NCI-H2227 (cell line): ENCODE data around the gene CFAP107.

Experiments
- DNase-seq: peaks from one replicate; lab custom pipeline; 2025; ENCODE audit not compliant: unreplicated experiment; lab: John Stamatoyannopoulos, UW

CFAP107 gene

GRCh38 chr1:12739613-12740012 lies 6.4 kb upstream of the CFAP107 start:
- DNase-seq: no peak

GRCh38 chr1:12741946-12742345 lies 4.1 kb upstream of the CFAP107 start:
- no peak for DNase-seq

- DNase-seq: no peak
Observed at GRCh38 chr1:12745126-12745991, 641 bp upstream of the CFAP107 start.

- DNase-seq: no peak
Observed at GRCh38 chr1:12748778-12749355, 2.9 kb downstream of the CFAP107 start.

- no peak for DNase-seq
Observed at GRCh38 chr1:12754738-12755137, 8.7 kb downstream of the CFAP107 start.

- DNase-seq: no peak
Observed at GRCh38 chr1:12756273-12756672, 10.3 kb downstream of the CFAP107 start.

GRCh38 chr1:12756768-12757413 lies 10.9 kb downstream of the CFAP107 start:
- no peak for DNase-seq

GRCh38 chr1:12757836-12758235 lies 11.8 kb downstream of the CFAP107 start:
- no peak for DNase-seq

GRCh38 chr1:12760256-12760795 lies 14.3 kb downstream of the CFAP107 start:
- no peak for DNase-seq

GRCh38 chr1:12761781-12762180 lies 15.8 kb downstream of the CFAP107 start:
- DNase-seq: no peak

- DNase-seq: no peak
Observed at GRCh38 chr1:12762766-12763165, 16.8 kb downstream of the CFAP107 start.

- no peak for DNase-seq
Observed at GRCh38 chr1:12763479-12763878, 17.5 kb downstream of the CFAP107 start.

- no peak for DNase-seq
Observed at GRCh38 chr1:12764016-12764415, 18.0 kb downstream of the CFAP107 start.

GRCh38 chr1:12769031-12769430 lies 23.0 kb downstream of the CFAP107 start:
- no peak for DNase-seq

- no peak for DNase-seq
Observed at GRCh38 chr1:12769976-12770505, 24.0 kb downstream of the CFAP107 start.

- no peak for DNase-seq
Observed at GRCh38 chr1:12770620-12771019, 24.6 kb downstream of the CFAP107 start.

GRCh38 chr1:12771186-12771585 lies 25.2 kb downstream of the CFAP107 start:
- no peak for DNase-seq

- DNase-seq: no peak
Observed at GRCh38 chr1:12772520-12772919, 26.5 kb downstream of the CFAP107 start.

GRCh38 chr1:12773438-12773837 lies 27.4 kb downstream of the CFAP107 start, which contains the start of gene PRAMEF12:
Gene PRAMEF12 (plus strand): TSS chr1:12773738. CDS start chr1:12774868, 1,130 bp downstream.
- DNase-seq: no peak

GRCh38 chr1:12774801-12775345 lies 28.9 kb downstream of the CFAP107 start:
- DNase-seq: no peak

- no peak for DNase-seq
Observed at GRCh38 chr1:12775443-12775842, 29.4 kb downstream of the CFAP107 start.
